GM19193 (cell line): ENCODE results near the gene CDK6.

Experiments
- POLR2A ChIP-seq: IDR thresholded peaks from 4 replicates; pipeline ENCODE4 v1.6.1; 2011; ENCODE audit not compliant: insufficient read depth, insufficient read length; ENCODE audit errors: extremely low read depth

The CDK6 gene

GRCh38 chr7:92769844-92770243 lies 66.5 kb downstream of the CDK6 start:
- TF ChIP-seq POLR2A = no peak

- TF ChIP-seq POLR2A = no peak
These were observed 67.0 kb downstream of the CDK6 start for GRCh38 chr7:92769394-92769699.

- no peak for TF ChIP-seq POLR2A
These were observed 67.6 kb downstream of the CDK6 start for GRCh38 chr7:92768501-92769393.

GRCh38 chr7:92767437-92767836 lies 68.9 kb downstream of the CDK6 start:
- TF ChIP-seq POLR2A = no peak

- no peak for TF ChIP-seq POLR2A
These were observed 69.8 kb downstream of the CDK6 start for GRCh38 chr7:92766461-92767003.

- TF ChIP-seq POLR2A = no peak
These were observed 70.6 kb downstream of the CDK6 start for GRCh38 chr7:92765725-92766124.

GRCh38 chr7:92763636-92764423 lies 72.5 kb downstream of the CDK6 start:
- TF ChIP-seq POLR2A = no peak

GRCh38 chr7:92762851-92763250 lies 73.5 kb downstream of the CDK6 start:
- no peak for TF ChIP-seq POLR2A

GRCh38 chr7:92761391-92762097 lies 74.8 kb downstream of the CDK6 start:
- TF ChIP-seq POLR2A = no peak

GRCh38 chr7:92758796-92759431 lies 77.5 kb downstream of the CDK6 start:
- TF ChIP-seq POLR2A = no peak

GRCh38 chr7:92755680-92756079 lies 80.7 kb downstream of the CDK6 start:
- no peak for TF ChIP-seq POLR2A

- TF ChIP-seq POLR2A = no peak
These were observed 81.3 kb downstream of the CDK6 start for GRCh38 chr7:92754919-92755581.

- TF ChIP-seq POLR2A = no peak
These were observed 82.8 kb downstream of the CDK6 start for GRCh38 chr7:92753614-92754013.

GRCh38 chr7:92751902-92752901 lies 84.2 kb downstream of the CDK6 start:
- TF ChIP-seq POLR2A = no peak

GRCh38 chr7:92750946-92751345 lies 85.4 kb downstream of the CDK6 start:
- no peak for TF ChIP-seq POLR2A
